Left ventricle myocardium superior (tissue), 1 donor: ENCODE data around the gene STARD3. TPM values are rescaled to one million over a fixed set of nuclear protein-coding genes. Genes with fewer than 3 reads are reported as not detected.
"Not testable (repeated sequence)": the region's sequence is repeated elsewhere in the genome, so short reads cannot be mapped to it uniquely, and the experiment has no call there.

ENCODE experiments used
- ATAC-seq: fragments of 200-7000 bp; cut with Tn5 transposase; one replicate; pipeline ENCODE4 v1.9.1; 2020; ENCODE audit warnings: mild to moderate bottlenecking, moderate library complexity
- DNase-seq: peaks from one replicate; pipeline ENCODE4 v3.0.0-alpha.2; 2020
- intact Hi-C: fragments of 100-400 bp; cut with micrococcal nuclease; formaldehyde crosslinking; loops from one replicate; pipeline ENCODE4 v1.11.0; 2022
- long read RNA-seq: library from polyadenylated mRNA; unstranded; transcript quantifications from one replicate; pipeline ENCODE4 v2.0.0, GENCODE V29; 2021
- total RNA-seq: library from RNA; stranded (reverse); fragmentation: NEBNext Ultra II Directional; extraction: Animal tissue kit (Norgen Biotek cat#: 25700); gene quantifications from one replicate; pipeline ENCODE4 v1.2.1, GENCODE V29; 2021
- donor health status: DM: no; HTN: yes; CAD: no; lungs with severe emphysema.

The STARD3 gene
- total RNA-seq = 18.7 TPM
- long read RNA-seq, transcript STARD3-201 (15 exons, 2,132 nt) = major isoform, 27 of 61 reads
- long read RNA-seq, partial matches to known transcripts = 10 of 61 reads
- long read RNA-seq, other reads (novel, unspliced or antisense) = 24 of 61 reads

GRCh38 chr17:39636927-39637736 is at the start of gene STARD3:
STARD3 (plus strand) TSS chr17:39637144; CDS start chr17:39653532, 16,388 bp downstream.
- intact Hi-C loops = no loop called here
- ATAC-seq (peak; percentile 97), DNase-seq (peak; percentile 96)

- intact Hi-C loops, DNase-seq, ATAC-seq: not testable (repeated sequence)
Observed at GRCh38 chr17:39590180-39590579, 46.8 kb upstream of the STARD3 start.

DNA sequence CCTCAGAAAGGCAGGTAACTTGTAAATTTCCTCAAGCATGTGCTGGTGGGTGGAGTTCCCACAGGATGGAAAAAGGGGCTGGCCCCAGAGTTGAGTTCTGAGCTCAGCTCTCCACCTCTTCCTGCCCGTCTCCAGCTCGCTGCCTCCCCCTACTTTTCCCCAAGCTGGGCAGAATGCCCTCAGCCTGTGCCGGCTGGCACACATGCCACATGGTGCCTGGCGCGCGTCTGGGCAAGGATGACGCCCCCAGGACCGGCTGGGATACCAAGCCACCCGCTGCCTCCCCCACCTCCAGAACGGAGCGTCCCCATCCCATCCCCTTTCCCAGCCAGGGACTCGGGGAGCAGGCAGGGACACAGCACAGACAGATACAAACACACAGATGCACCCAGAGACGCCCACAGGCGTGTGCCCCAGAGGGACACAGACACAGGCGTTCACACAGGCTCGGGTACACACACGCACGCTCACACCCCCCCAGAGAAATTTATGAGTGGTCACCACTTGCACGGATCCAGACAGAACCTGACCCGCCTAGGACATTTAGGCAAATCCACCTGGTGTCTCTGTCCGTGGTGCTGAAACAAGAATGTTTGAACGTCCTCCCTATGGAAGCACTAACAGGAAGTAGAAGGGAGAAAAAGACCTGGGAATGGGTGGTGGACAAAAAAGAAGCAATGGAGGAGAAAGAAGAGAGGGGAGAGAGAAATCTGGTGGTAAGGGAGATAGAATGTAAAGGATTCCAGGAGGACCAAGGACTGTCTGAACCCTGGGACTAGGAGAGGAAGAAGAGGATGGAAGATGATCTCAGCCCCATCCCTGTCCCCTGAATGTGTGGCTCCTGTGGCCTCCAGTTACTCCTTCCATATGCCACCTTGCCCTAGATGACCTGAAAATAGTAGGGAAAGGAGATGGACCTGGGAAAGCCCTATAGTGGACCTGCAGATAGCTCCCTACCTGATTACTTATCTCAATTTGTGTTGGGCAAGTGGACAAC is 44.7 kb upstream of the STARD3 start:
- no peak for DNase-seq

GRCh38 chr17:39593371-39593770 is 43.6 kb upstream of the STARD3 start:
- no peak for ATAC-seq
- intact Hi-C loops = no loop called here
- DNase-seq = no peak

More for the DNA sequence above, 44.7 kb upstream of the STARD3 start:
- intact Hi-C loops = no loop called here
- peak; percentile 40 for ATAC-seq

- no peak for DNase-seq
- ATAC-seq = no peak
- intact Hi-C loops = no loop called here
Observed at GRCh38 chr17:39595294-39595693, 41.6 kb upstream of the STARD3 start.

DNA sequence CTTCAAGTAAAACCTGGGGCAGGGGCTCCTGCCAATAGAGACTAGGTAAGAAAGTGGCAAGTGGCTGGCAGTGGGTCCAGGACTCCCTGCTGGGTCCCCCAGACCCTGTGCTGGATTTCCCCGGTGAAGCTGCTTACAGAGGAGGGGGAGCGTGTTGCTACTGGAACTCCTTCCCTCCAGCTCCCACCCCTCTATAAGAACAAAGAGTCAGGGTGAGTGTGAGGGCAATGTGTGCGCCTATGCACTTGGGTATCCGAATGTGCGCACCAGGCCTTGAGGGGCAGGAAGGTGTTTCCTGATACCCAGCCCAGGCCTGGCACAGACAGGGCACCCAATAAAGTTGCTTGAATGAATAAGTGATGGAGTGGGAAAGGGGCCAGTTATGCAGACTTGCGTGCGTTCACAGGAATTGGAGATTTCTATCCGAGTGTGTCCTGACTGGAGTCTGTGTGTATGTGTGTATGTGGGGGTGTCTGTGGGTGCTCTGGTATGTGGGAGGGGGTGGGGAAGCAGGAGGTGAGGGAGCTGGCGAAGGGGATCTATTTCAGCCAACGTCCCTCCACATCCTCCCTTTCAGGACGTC is 40.9 kb upstream of the STARD3 start:
- no peak for DNase-seq
- intact Hi-C loops = no loop called here
- ATAC-seq = no peak

GRCh38 chr17:39596543-39597267 is 40.2 kb upstream of the STARD3 start:
- ATAC-seq (no peak), DNase-seq (no peak)
- intact Hi-C loops = no loop called here

DNA sequence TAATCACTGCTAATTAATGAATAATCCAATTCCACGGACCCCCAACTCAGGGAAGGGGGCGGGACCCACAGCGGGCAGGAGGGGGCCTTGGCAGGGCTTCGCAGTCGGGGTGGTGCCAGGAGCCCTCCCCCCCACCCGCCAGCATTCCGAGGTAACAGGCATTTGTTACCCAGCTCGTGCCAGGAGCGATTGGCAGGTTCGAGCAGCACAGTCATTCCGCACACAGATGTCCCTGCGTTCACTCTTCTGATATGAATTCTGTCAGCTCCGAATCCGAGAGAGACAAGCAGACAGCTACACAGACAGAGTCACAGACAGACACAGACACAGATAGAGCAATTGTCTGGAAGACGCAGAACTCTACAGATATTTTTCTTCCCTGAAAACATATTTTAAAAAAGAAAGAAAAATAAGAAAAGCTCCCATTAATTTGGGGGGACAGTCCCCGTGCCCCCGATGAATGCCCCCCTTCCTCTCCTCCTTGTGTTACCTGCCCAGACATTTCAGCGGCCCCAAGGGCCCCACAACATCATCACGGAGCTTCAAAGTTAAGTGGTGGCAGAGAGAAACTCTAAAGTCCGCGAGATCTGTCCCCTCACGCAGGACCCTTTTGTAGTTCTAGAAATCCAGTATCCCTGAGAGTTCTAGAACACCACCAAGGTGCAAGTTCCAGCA is 39.4 kb upstream of the STARD3 start:
- DNase-seq = no peak
- intact Hi-C loops = no loop called here
- no peak for ATAC-seq

- no peak for ATAC-seq
- intact Hi-C loops = no loop called here
- DNase-seq = no peak
Observed at GRCh38 chr17:39598047-39598481, 38.9 kb upstream of the STARD3 start.

- intact Hi-C loops = no loop called here
- ATAC-seq (no peak), DNase-seq (no peak)
Observed at GRCh38 chr17:39598630-39599003, 38.3 kb upstream of the STARD3 start.

DNA sequence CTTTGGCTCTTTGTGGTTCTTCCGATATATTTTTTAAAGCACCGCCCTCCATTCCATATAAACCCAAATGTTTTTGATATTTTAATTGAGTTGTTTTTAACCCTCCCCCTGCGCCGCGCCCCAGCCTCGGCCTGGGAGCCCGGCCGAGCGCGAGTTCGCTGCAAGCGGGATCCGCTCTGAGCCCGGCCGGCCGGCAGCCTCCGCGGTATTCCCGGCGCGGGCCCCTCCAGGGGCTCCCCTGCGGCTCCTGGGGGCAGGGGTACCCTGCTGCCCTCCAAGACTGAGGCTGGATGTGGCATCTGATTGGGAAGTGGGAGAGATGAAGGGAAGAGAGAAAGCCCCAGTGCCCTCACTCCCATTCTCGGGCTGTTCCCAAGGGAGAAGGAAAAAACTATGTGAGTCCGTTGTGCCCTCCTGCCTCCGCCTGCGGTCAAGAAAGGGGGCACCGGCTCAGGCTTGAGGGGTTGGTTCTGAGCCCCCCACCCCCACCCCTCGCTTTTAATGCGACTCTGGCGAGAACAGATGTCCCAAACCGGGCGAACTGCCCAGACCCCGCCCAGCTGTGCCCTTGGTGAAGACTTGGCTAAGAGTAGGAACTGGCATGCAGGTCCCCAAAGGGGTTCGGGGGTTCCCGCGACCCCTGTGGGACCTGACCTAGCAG is 37.8 kb upstream of the STARD3 start:
- ATAC-seq (no peak), DNase-seq (no peak)
- intact Hi-C loops = no loop called here

DNA sequence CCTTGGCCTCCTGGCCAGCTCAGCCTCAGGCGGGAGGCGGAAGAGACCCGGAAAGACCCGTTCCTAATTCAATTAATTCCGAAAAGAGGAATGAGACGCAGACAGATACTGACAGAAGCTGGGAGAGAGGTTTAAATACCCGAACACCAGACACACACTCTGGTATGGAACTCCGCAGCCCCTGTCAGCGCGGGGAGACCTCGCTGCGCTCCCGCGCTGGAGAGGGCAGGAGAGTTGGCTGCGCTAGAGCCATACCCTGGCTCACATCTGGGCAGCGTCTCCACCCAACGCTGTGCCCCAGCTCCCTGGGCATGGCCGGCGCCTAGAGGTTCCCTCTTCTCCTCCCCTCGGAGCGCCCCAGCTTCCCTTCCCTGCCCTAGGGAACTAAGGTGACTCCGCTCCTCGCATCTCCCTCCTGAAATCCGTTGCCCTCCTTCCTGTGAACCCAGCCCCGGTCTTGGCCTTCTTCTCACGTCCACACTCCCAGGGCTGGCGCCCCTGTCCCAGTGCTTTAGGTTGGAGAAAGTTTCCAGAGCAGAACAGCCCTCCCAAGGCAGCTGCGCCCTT is 37.2 kb upstream of the STARD3 start:
- intact Hi-C loops = no loop called here
- DNase-seq (no peak), ATAC-seq (no peak)

DNA sequence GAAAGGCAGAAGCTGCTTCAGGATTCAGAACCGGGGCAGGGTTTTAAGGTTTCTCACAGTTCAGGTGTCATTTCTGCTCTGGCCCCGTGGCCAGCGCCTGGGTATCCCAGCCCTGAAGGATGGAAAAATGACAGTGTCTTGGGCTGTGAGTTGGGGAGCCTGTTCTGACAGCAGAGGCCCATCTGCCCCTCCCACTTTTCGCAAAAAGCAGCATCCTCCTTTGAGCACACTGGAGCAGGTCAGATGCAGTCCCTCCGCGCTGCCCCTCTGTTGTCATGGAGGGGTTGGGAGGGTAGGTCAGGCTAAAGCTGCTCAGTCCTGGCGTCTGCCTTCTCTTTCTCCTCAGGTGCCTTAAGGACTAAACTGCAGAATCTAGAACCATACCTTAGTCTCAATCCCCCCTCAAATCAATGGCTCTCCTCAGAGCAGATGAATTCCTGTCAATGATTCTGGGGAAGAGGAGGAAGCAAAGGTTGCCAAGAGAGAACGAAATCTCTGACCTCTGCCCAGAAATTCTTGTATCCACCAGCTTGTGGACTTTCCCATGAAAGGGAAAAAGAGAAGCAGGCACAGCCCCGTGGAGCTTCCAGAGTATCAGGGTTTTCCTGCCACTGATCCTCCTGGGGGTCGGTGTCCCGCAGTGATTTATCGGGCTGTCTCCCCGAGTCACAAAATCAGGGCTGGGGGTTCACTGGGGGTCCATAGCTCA is 36.5 kb upstream of the STARD3 start:
- intact Hi-C loops = no loop called here
- ATAC-seq (no peak), DNase-seq (no peak)

- ATAC-seq = no peak
- DNase-seq = no peak
- intact Hi-C loops = no loop called here
Observed at GRCh38 chr17:39600997-39601597, 35.8 kb upstream of the STARD3 start.

DNA sequence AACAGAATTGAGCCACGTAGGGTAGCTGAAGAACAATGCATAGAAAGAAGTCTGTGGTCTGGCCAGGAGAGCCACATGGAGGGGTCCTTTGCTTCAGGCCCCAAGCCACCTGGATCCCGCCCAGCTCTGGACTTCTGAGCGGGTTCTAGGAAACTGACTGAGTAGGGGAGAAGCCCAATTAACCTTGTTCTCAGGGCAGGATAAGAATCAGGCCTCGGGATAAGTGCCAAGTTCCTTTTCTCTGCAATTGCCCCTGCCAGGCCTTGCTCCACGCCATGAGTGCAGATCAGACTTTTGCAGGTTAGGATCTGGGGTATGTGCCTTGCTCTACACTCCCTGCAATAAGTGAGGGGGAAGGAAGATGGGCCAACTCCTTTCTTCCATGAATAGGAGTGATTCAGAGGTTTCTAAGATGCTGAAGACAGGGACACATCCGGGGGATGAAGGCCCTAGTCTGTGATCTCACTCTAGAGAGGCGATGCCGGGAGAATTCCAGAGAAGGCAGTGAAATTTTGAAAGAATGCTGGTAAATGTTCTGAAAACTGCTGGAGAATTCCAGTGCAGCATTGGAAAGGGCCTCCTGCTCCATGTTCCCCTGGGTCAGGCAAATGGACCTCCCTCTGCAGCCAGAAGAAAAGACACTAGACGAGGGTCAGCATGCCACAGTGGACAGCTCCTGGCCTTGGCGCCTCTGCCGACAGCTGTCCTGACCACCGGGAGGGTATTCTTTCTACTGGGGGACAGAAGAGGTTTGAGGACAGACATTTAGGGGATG is 35.0 kb upstream of the STARD3 start:
- ATAC-seq = no peak
- intact Hi-C loops = no loop called here
- DNase-seq = no peak
